GM12892 (cell line): ENCODE measurements around the gene BLACAT1.

ENCODE experiments used
- POLR2A ChIP-seq: IDR thresholded peaks from 2 replicates; pipeline ENCODE4 v1.6.1; 2011; ENCODE audit warnings: low read depth, low read length, control low read depth
- POLR2AphosphoS5 ChIP-seq: IDR thresholded peaks from 2 replicates; pipeline ENCODE4 v1.6.1; 2011; ENCODE audit warnings: low read depth, low read length, control low read depth

GRCh38 chr1:205497351-205497750, 41.5 kb upstream of the BLACAT1 start:
- no peak for TF ChIP-seq POLR2AphosphoS5
- TF ChIP-seq POLR2A, result no peak
